ENCODE measurements around the gene P2RY14.
"Not testable (repeated sequence)": the region's sequence is repeated elsewhere in the genome, so short reads cannot be mapped to it uniquely, and the experiment has no call there.

P2RY14 gene

GRCh38 chr3:151259664-151260063, 18.7 kb downstream of the P2RY14 start:
- no peak overlapping the region for H3K27ac ChIP-seq (ENCODE audit: low read length)
- peaks cover 37% of the 10 kb centered on the region for H3K4me1 ChIP-seq (ENCODE audit: low read length)
- no peak overlapping the region for H3K4me2 ChIP-seq (ENCODE audit: low read length)
- peaks cover 18% of the 10 kb centered on the region for H3K79me2 ChIP-seq (ENCODE audit: low read length)
- H3K9me3 ChIP-seq (ENCODE audit: insufficient read depth, low read length) = no peaks in the 10 kb centered on the region
- no peaks in the 10 kb centered on the region for H4K20me1 ChIP-seq (ENCODE audit: insufficient read depth, low read length)
- H3K27me3 ChIP-seq (ENCODE audit: low read depth, low read length) = no peaks in the 10 kb centered on the region
- peaks cover 11% of the 10 kb centered on the region for H3K36me3 ChIP-seq (replicated peaks; ENCODE audit: low read depth, low read length)
- no peak overlapping the region for H3K9ac ChIP-seq (ENCODE audit: low read length)
- H3K4me3 ChIP-seq (ENCODE audit: low read length) = no peak overlapping the region
- TF ChIP-seq CTCF (IDR thresholded peaks at IDR 0.05; ENCODE audit: low read depth, low read length) (no peak), EZH2phosphoT487 (IDR thresholded peaks at IDR 0.05; ENCODE audit: low read depth) (no peak)
- H2AFZ ChIP-seq (ENCODE audit: low read depth, low read length) = no peak overlapping the region

- no peaks in the 10 kb centered on the region for H3K27me3 ChIP-seq (ENCODE audit: low read depth, low read length)
- TF ChIP-seq EZH2phosphoT487 (IDR thresholded peaks at IDR 0.05; ENCODE audit: low read depth) (no peak), CTCF (IDR thresholded peaks at IDR 0.05; ENCODE audit: low read depth, low read length) (no peak)
- H3K27ac ChIP-seq (ENCODE audit: low read length) = no peak overlapping the region
- H3K4me1 ChIP-seq (ENCODE audit: low read length) = peaks cover 10% of the 10 kb centered on the region
- H3K36me3 ChIP-seq (replicated peaks; ENCODE audit: low read depth, low read length) = peaks cover 6% of the 10 kb centered on the region
- H3K4me3 ChIP-seq (ENCODE audit: low read length) = no peak overlapping the region
- no peak overlapping the region for H3K4me2 ChIP-seq (ENCODE audit: low read length)
- H4K20me1 ChIP-seq (ENCODE audit: insufficient read depth, low read length) = no peaks in the 10 kb centered on the region
- no peak overlapping the region for H3K9ac ChIP-seq (ENCODE audit: low read length)
- H3K9me3 ChIP-seq (ENCODE audit: insufficient read depth, low read length) = no peaks in the 10 kb centered on the region
- H2AFZ ChIP-seq (ENCODE audit: low read depth, low read length) = no peak overlapping the region
- H3K79me2 ChIP-seq (ENCODE audit: low read length) = 0 out of 2 replicates have a peak, but pooled peaks cover 3% of the 10 kb centered on the region
These were observed 21.6 kb downstream of the P2RY14 start for GRCh38 chr3:151256749-151257148.

GRCh38 chr3:151248772-151249337, 29.5 kb downstream of the P2RY14 start:
- TF ChIP-seq CTCF (IDR thresholded peaks at IDR 0.05; ENCODE audit: low read depth, low read length) (no peak), EZH2phosphoT487 (IDR thresholded peaks at IDR 0.05; ENCODE audit: low read depth) (no peak)
- H2AFZ ChIP-seq (ENCODE audit: low read depth, low read length) = no peak overlapping the region

GRCh38 chr3:151242006-151242405, 36.3 kb downstream of the P2RY14 start:
- not testable (repeated sequence) for H3K36me3 ChIP-seq (replicated peaks; ENCODE audit: low read depth, low read length); H3K4me2 ChIP-seq (ENCODE audit: low read length); H3K9ac ChIP-seq (ENCODE audit: low read length); H3K79me2 ChIP-seq (ENCODE audit: low read length); H2AFZ ChIP-seq (ENCODE audit: low read depth, low read length); H3K4me3 ChIP-seq (ENCODE audit: low read length); H3K27ac ChIP-seq (ENCODE audit: low read length); H3K27me3 ChIP-seq (ENCODE audit: low read depth, low read length); H4K20me1 ChIP-seq (ENCODE audit: insufficient read depth, low read length); H3K4me1 ChIP-seq (ENCODE audit: low read length); H3K9me3 ChIP-seq (ENCODE audit: insufficient read depth, low read length)

More at GRCh38 chr3:151248772-151249337, 29.5 kb downstream of the P2RY14 start:
- no peaks in the 10 kb centered on the region for H3K36me3 ChIP-seq (replicated peaks; ENCODE audit: low read depth, low read length)
- H4K20me1 ChIP-seq (ENCODE audit: insufficient read depth, low read length) = no peaks in the 10 kb centered on the region
- no peaks in the 10 kb centered on the region for H3K4me1 ChIP-seq (ENCODE audit: low read length)
- no peak overlapping the region for H3K9ac ChIP-seq (ENCODE audit: low read length)
- no peak overlapping the region for H3K27ac ChIP-seq (ENCODE audit: low read length)
- no peaks in the 10 kb centered on the region for H3K79me2 ChIP-seq (ENCODE audit: low read length)
- no peak overlapping the region for H3K4me2 ChIP-seq (ENCODE audit: low read length)
- no peak overlapping the region for H3K4me3 ChIP-seq (ENCODE audit: low read length)
- H3K9me3 ChIP-seq (ENCODE audit: insufficient read depth, low read length) = no peaks in the 10 kb centered on the region
- H3K27me3 ChIP-seq (ENCODE audit: low read depth, low read length) = no peaks in the 10 kb centered on the region
